OCI-LY1 (cell line): ENCODE measurements around the gene FGFR2.

Source experiments
- CTCF ChIP-seq: fragments of 200-600 bp; sonication (generic), shearing (Covaris generic); IDR thresholded peaks from 2 replicates; pipeline ENCODE4 v1.5.1; 2017; ENCODE audit warnings: mild to moderate bottlenecking, antibody characterized with exemption, low read length, moderate library complexity, mixed read lengths
- EZH2 ChIP-seq: fragments of 200-600 bp; sonication (generic), shearing (Covaris generic); IDR thresholded peaks from 2 replicates; pipeline ENCODE4 v1.8.0; 2017; ENCODE audit warnings: borderline replicate concordance, mixed run types, mild to moderate bottlenecking, antibody characterized with exemption, low read length, moderate library complexity, mixed read lengths

GRCh38 chr10:121459622-121460453 lies 138.4 kb downstream of the FGFR2 start:
- no peak for TF ChIP-seq CTCF
- no peak for TF ChIP-seq EZH2
